GM21717 (cell line): ENCODE results near the gene AHCYL2.

ENCODE experiments used
- ATAC-seq: cut with Tn5 transposase; IDR thresholded peaks from one replicate; pipeline ENCODE4 v1.9.1; 2021; ENCODE audit warnings: mild to moderate bottlenecking, moderate library complexity; ENCODE audit not compliant: unreplicated experiment

The AHCYL2 gene

GRCh38 chr7:129376076-129376777 lies 151.4 kb downstream of the AHCYL2 start:
- no peak for ATAC-seq

- no peak for ATAC-seq
Observed at GRCh38 chr7:129376778-129377700, 152.2 kb downstream of the AHCYL2 start.

GRCh38 chr7:129381710-129382484 lies 157.1 kb downstream of the AHCYL2 start:
- no peak for ATAC-seq

GRCh38 chr7:129383542-129384132 lies 158.8 kb downstream of the AHCYL2 start:
- ATAC-seq: no peak

GRCh38 chr7:129385116-129385515 lies 160.3 kb downstream of the AHCYL2 start:
- no peak for ATAC-seq

- no peak for ATAC-seq
Observed at GRCh38 chr7:129385598-129385997, 160.8 kb downstream of the AHCYL2 start.

GRCh38 chr7:129386506-129386905 lies 161.7 kb downstream of the AHCYL2 start:
- ATAC-seq: no peak

GRCh38 chr7:129387537-129387936 lies 162.7 kb downstream of the AHCYL2 start:
- no peak for ATAC-seq

GRCh38 chr7:129388333-129389098 lies 163.7 kb downstream of the AHCYL2 start:
- no peak for ATAC-seq

- no peak for ATAC-seq
Observed at GRCh38 chr7:129389829-129390228, 165.0 kb downstream of the AHCYL2 start.

GRCh38 chr7:129390314-129390713 lies 165.5 kb downstream of the AHCYL2 start:
- no peak for ATAC-seq

GRCh38 chr7:129391546-129392171 lies 166.8 kb downstream of the AHCYL2 start:
- ATAC-seq: no peak

- no peak for ATAC-seq
Observed at GRCh38 chr7:129393255-129393654, 168.4 kb downstream of the AHCYL2 start.

GRCh38 chr7:129394101-129394500 lies 169.3 kb downstream of the AHCYL2 start:
- ATAC-seq: no peak

- ATAC-seq: no peak
Observed at GRCh38 chr7:129394982-129395914, 170.4 kb downstream of the AHCYL2 start.

GRCh38 chr7:129401228-129401966 lies 176.6 kb downstream of the AHCYL2 start:
- no peak for ATAC-seq

GRCh38 chr7:129401967-129402860 lies 177.4 kb downstream of the AHCYL2 start:
- no peak for ATAC-seq
